BJ (cell line): ENCODE results near the gene LSS. TPM values are rescaled to one million over a fixed set of nuclear protein-coding genes. Genes with fewer than 3 reads are reported as not detected.

Experiments used
- CTCF ChIA-PET: fragments of 350-600 bp; formaldehyde crosslinking; extraction: SDS; loops from one replicate; lab custom pipeline; 2021; ENCODE audit warnings: antibody characterized with exemption, inconsistent platforms; lab: Yijun Ruan, JAX
- POLR2A ChIA-PET: fragments of 300-600 bp; sonication (Branson Sonifier 250); formaldehyde crosslinking; extraction: SDS; loops from one replicate; lab custom pipeline; 2021; ENCODE audit warnings: antibody characterized with exemption; lab: Charles Lee
- DNase-seq: peaks from one replicate; pipeline ENCODE4 v3.0.0-alpha.2; 2011; ENCODE audit warnings: low read depth
- H3K27me3 ChIP-seq: 2 replicates; pipeline ENCODE4 v1.6.0; 2011; ENCODE audit warnings: low read length; ENCODE audit not compliant: control insufficient read depth, insufficient read depth
- H3K36me3 ChIP-seq: 2 replicates; pipeline ENCODE4 v1.5.1; 2011; ENCODE audit warnings: low read length; ENCODE audit not compliant: control insufficient read depth, insufficient read depth
- H3K4me3 ChIP-seq: 2 replicates; pipeline ENCODE4 v1.5.1; 2011; ENCODE audit warnings: low read depth, mild to moderate bottlenecking, control low read depth, low read length
- CTCF ChIP-seq: IDR thresholded peaks from 2 replicates; pipeline ENCODE4 v1.5.1; 2011; ENCODE audit warnings: low read depth, mild to moderate bottlenecking, control low read depth, inconsistent platforms, low read length, moderate library complexity; ENCODE audit not compliant: insufficient read depth
- polyA plus RNA-seq: library from polyadenylated mRNA; depleted of rRNA; stranded (reverse); fragments of >200 nt; gene quantifications from 2 replicates; pipeline ENCODE4 v1.2.3, GENCODE V29; 2011

Gene LSS
- polyA plus RNA-seq, 1 experiment = 59.9 TPM

GRCh38 chr21:46211786-46212720 lies 16.5 kb downstream of the LSS start:
- TF ChIP-seq CTCF = no peak
- ChIA-PET POLR2A (no interaction called here), CTCF (interaction anchor here (1.0 kb wide), 1 partner anchor 13 kb away, joined by 3 read pairs; no protein-coding TSS in a partner anchor)
- H3K36me3 ChIP-seq = peaks cover 33% of the 10 kb centered on the region
- H3K4me3 ChIP-seq = no peak overlapping the region
- DNase-seq = no peak
- H3K27me3 ChIP-seq = no peaks in the 10 kb centered on the region

GRCh38 chr21:46211376-46211775 lies 17.2 kb downstream of the LSS start:
- ChIA-PET POLR2A (no interaction called here), CTCF (interaction anchor here (1.0 kb wide), 1 partner anchor 13 kb away, joined by 3 read pairs; no protein-coding TSS in a partner anchor)
- no peak for TF ChIP-seq CTCF
- H3K36me3 ChIP-seq = peaks cover 40% of the 10 kb centered on the region
- H3K27me3 ChIP-seq = no peaks in the 10 kb centered on the region
- no peak for DNase-seq
- no peak overlapping the region for H3K4me3 ChIP-seq

- CTCF ChIA-PET = no interaction called here
These were observed 18.0 kb downstream of the LSS start for GRCh38 chr21:46210378-46211136.

GRCh38 chr21:46208761-46209721 lies 19.5 kb downstream of the LSS start:
- no peak for TF ChIP-seq CTCF
- ChIA-PET POLR2A (no interaction called here), CTCF (interaction anchor here (1.3 kb wide), 1 partner anchor 56 kb away, joined by 4 read pairs; no protein-coding TSS in a partner anchor)
- Histone ChIP-seq H3K4me3 (no peak overlapping the region), H3K36me3 (peaks cover 42% of the 10 kb centered on the region), H3K27me3 (no peaks in the 10 kb centered on the region)
- no peak for DNase-seq

More at GRCh38 chr21:46210378-46211136, 18.0 kb downstream of the LSS start:
- Histone ChIP-seq H3K4me3 (no peak overlapping the region), H3K36me3 (peaks cover 42% of the 10 kb centered on the region), H3K27me3 (no peaks in the 10 kb centered on the region)
- POLR2A ChIA-PET = no interaction called here
- no peak for DNase-seq
- no peak for TF ChIP-seq CTCF
